COLO829 (cell line): Measurements from ENCODE around the gene ALDH1A2.
"Not testable (repeated sequence)": the region's sequence is repeated elsewhere in the genome, so short reads cannot be mapped to it uniquely, and the experiment has no call there.

Experiments used
- DNase-seq: peaks from one replicate; pipeline ENCODE4 v3.0.0; 2012; ENCODE audit warnings: low spot score

ALDH1A2 gene

DNA sequence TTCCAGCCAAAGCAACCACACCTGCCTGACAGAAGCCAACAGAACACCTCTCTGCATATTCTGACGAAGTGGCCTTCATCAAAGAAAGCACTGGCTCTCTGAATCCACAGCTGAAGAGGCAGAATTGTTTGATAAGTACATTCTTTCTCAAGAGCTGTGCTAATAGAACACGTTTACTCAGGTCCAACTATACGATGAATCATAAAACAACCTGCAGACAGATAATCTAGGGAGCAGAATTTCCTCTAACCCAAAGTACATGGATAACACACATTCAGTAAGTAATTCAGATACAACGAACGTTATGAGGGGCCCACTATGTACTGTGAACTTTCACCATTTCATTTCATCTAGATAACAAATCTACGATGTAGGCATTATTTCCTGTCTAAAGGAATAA is 25.4 kb downstream of the ALDH1A2 start:
- DNase-seq, result no peak

GRCh38 chr15:58039079-58040035 is 26.2 kb downstream of the ALDH1A2 start:
- DNase-seq, result no peak

DNA sequence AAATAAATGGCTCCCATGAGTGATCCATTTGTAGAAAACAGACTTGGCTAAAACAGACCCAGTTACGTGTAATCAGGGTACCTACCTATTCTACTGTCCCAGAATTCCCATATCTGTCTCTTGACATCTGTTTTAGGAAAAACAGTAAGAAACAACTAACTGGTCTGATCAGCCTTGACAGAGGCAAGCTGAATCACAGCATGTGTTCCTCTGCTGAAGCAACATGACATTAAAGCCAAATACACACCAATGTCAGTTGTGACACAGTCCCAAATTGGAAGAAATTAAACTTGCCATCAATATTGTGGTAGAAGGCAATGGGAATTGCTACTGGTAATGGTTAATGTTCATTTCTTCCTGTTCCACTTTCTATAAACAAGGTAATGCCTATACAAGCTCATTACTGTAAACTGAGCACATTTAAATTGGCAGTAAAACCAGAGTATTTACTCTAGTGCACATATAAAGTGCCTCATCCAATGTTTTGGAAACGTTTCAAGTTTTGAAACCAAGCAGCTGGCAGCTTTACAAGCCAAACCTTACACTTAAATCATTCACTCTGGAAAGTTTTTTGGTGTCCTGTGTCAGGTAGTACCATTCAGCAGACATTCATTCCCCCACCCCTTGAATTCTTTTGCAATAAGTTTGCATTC is 27.0 kb downstream of the ALDH1A2 start:
- DNase-seq, result no peak

GRCh38 chr15:58037723-58038301 is 27.7 kb downstream of the ALDH1A2 start:
- DNase-seq, result no peak

- DNase-seq, result no peak
Observed at GRCh38 chr15:58036579-58036978, 28.9 kb downstream of the ALDH1A2 start.

DNA sequence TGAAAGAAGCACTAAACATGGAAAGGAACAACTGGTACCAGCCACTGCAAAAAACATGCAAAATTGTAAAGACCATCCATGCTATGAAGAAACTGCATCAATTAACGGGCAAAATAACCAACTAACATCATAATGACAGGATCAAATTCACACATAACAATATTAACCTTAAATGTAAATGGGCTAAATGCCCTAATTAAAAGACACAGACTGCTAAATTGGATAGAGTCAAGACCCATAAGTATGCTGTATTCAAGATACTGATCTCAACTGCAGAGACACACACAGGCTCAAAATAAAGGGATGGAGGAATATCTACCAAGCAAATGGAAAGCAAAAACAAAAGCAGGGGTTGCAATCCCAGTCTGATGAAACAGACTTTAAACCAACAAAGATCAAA is 37.1 kb downstream of the ALDH1A2 start:
- not testable (repeated sequence) for DNase-seq

- DNase-seq, result no peak
Observed at GRCh38 chr15:58026552-58026951, 39.0 kb downstream of the ALDH1A2 start.

- DNase-seq, result no peak
Observed at GRCh38 chr15:58026051-58026450, 39.5 kb downstream of the ALDH1A2 start.

GRCh38 chr15:58021332-58022230 is 43.9 kb downstream of the ALDH1A2 start:
- DNase-seq, result no peak

DNA sequence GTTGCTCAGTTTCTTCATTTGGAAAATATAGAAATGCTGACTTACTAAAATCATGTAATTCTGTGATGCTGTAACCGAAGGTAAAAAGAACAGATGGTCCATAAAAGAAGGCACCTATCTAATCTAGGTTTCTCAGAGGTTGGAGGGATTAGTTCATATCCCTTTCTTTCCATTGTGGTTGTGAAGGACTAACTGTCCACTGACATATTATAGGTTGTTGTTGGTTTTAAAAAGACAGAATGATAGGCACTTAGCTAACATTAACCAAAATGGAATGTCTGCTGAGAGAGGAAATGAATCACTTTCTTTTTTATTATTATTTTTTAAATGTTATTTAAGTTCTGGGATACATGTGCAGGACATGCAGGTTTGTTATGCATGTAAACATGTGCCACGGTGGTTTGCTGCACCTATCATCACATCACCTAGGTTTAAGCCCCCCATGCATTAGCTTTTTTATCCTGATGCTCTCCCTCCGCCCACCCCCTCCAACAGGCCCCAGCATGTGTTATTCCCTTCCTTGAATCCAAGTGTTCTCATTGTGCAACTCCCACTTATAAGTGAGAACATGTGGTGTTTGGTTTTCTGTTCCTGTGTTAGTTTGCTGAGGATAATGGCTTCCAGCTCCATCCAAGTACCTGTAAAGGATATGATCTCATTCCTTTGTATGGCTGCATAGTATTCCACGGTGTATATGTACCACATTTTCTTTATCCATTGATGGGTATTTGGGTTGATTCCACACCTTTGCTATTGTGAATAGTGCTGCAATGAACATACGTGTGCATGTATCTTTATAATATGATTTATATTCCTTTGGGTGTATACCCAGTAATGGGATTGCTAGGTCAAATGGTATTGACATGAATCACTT is 45.8 kb downstream of the ALDH1A2 start:
- DNase-seq, result no peak

DNA sequence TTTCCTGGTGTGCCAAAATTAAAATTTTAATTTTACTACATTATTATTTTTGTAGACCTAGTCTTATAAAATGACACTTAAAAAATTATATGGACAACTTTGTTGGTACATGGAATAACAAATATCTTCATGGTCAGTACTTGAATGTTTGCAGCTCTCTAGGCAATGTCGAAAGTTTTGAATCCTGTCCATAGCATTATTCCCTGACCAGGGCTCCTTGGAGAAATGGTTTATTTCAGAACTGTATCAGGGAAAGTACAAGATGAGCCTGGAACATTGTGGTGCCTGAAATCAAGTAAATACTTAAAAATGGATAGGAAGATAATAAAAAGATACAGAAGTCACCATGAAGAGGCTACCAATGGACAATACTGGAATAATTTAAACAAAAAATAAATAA is 47.6 kb downstream of the ALDH1A2 start:
- no peak for DNase-seq

DNA sequence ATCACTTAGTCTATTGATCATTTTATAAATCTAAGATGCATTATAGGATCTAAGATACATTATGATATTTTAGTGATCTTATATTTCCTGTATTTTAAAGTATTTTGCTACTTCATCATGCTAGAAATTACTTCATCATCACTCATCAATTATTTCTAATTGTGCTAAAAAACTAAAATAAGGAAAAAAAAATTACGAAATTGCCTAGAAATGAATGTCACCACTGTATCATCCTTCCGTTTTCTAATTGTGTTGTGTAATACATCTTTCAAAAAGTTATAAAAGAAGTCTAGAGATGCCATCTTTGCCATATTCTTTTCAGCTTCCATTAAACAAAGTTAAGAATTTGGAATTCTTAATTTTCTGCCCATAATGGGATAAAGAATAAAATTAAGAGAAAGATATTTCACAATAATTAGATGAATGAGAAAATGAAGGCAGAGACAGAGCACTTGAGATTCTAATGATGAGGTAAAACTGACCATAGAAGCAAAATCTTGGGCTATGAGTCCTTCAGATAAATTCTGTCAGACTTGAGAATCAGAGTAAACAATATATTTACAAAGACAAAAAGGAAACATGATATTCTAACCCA is 48.8 kb downstream of the ALDH1A2 start:
- DNase-seq, result no peak

- no peak for DNase-seq
Observed at GRCh38 chr15:58015565-58015964, 49.9 kb downstream of the ALDH1A2 start.

GRCh38 chr15:58014470-58014869 is 51.0 kb downstream of the ALDH1A2 start:
- no peak for DNase-seq

DNA sequence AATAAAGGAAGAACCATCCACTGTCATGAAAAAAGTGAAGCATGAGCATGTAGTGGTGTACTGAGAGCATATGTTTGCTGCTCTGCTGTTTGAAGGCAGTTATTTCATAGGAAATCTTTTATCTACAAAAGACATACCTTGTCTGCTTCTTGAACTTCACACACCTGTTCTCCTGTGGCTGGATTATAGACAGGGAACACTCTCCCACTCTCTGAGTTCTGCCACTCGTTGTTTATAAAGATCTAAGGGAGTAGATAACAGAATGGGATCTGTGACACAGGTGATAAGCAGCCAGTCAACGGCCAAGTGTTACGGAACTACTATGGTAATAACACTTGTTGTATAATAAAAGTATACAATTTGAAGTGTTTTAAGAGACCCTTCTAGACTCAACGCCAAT is 51.5 kb downstream of the ALDH1A2 start:
- DNase-seq, result no peak

DNA sequence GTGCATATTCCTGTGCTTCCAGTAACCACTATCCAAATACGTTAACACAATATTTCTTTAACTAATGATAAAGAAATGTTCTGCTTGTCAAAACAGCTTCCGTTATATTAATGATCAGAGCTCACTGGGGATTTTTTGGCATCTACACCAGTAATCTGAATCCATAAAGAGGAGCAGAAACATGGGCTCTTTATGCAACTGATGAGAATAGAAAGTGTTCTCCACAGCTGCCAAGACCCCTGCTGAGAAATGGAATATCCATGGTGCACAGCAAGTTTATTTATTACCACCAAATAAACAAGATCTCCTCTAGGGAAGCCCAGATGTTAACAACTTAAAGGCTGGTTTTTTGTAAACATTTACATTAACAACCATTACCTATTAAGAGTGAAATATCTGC is 54.5 kb downstream of the ALDH1A2 start:
- no peak for DNase-seq

GRCh38 chr15:58003810-58004209 is 61.7 kb downstream of the ALDH1A2 start:
- no peak for DNase-seq

- DNase-seq, result no peak
Observed at GRCh38 chr15:58002338-58003126, 63.0 kb downstream of the ALDH1A2 start.

DNA sequence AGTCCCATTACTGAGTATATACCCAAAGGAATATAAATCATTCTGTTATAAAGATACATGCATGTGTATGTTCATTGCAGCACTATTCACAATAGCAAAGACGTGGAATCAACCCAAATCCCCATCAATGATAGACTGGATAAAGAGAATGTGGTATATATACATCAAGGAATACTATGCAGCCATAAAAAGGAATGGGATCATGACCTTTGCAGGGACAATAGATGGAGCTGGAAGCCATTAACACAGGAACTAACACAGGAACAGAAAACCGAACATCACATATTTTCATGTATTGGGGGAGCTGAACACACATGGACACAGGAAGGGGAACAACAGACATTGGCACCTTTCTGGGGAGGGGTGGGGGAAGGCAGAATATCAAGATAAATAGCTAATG is 65.8 kb downstream of the ALDH1A2 start:
- DNase-seq, result not testable (repeated sequence)

DNA sequence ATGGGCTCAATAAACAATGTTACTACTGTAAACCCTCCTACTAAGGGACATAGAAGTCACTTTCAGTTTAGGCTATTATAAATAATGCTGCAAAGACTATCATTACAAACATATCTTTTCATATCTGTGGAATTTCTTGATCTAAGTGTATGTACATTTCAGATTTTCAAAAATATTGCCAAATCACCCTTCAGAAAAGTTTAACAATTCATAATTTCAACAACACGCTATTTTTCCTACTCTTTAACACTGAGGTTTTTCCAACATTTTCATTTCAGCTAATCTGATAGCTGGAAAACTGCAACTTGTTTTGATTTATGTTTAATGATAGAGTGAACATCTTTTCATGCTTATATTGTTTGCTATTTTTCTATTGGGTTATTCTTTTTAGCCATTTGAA is 69.0 kb downstream of the ALDH1A2 start:
- DNase-seq, result no peak
